Tibial nerve (tissue), 4 donors: ENCODE data around the gene CCDC27. TPM values are rescaled to one million over a fixed set of nuclear protein-coding genes. Genes with fewer than 3 reads are reported as not detected.

Source experiments
- DNase-seq, 2 donors: peaks; one replicate each; pipeline ENCODE4 v3.0.0-alpha.2; 2019; ENCODE audit warnings: low spot score in 2 of 2
- H3K27ac ChIP-seq, 4 donors: fragments of 200-600 bp; sonication (generic) in 3 of 4; one replicate each; pipeline ENCODE4 v1.5.1; 2017 to 2019; ENCODE audit warnings: mild to moderate bottlenecking in 1 of 4
- H3K27me3 ChIP-seq, 2 donors: fragments of 200-600 bp; sonication (generic) in 1 of 2; one replicate each; pipeline versions ENCODE4 v1.5.1 to v1.6.0; 2017 to 2019
- H3K36me3 ChIP-seq, 3 donors: fragments of 200-600 bp; sonication (generic); one replicate each; pipeline ENCODE4 v1.5.1; 2018 to 2019
- H3K4me1 ChIP-seq, 4 donors: fragments of 200-600 bp; sonication (generic) in 3 of 4; one replicate each; pipeline ENCODE4 v1.5.1; 2017 to 2019
- H3K4me3 ChIP-seq, 4 donors: fragments of 200-600 bp; sonication (generic) in 3 of 4; one replicate each; pipeline ENCODE4 v1.5.1; 2017 to 2019; ENCODE audit warnings: mild to moderate bottlenecking in 1 of 4, moderate library complexity in 1 of 4
- H3K9me3 ChIP-seq, 4 donors: fragments of 200-600 bp; sonication (generic) in 3 of 4; one replicate each; pipeline ENCODE4 v1.5.1; 2017 to 2019
- CTCF ChIP-seq, 5 experiments: fragments of 200-600 bp in 3 of 5; fragments of 450-650 bp in 2 of 5; sonication (generic) in 3 of 5; IDR thresholded peaks; one replicate each; pipeline ENCODE4 v1.5.1; 2016 to 2019; ENCODE audit warnings: antibody characterized with exemption in 5 of 5, mild to moderate bottlenecking in 3 of 5, moderate library complexity in 2 of 5
- EP300 ChIP-seq, 2 donors: sonication (generic); formaldehyde crosslinking; IDR thresholded peaks; one replicate each; pipeline ENCODE4 v1.6.1; 2017; ENCODE audit warnings: antibody characterized with exemption in 2 of 2, mild to moderate bottlenecking in 1 of 2
- POLR2A ChIP-seq, 2 donors: fragments of 450-650 bp; IDR thresholded peaks; one replicate each; pipeline ENCODE4 v1.6.1; 2017; ENCODE audit warnings: antibody characterized with exemption in 2 of 2, mild to moderate bottlenecking in 2 of 2, moderate library complexity in 2 of 2
- WGBS, 2 donors: methylation state at CpG; one replicate each; pipeline ENCODE4 v1.1.5; 2018; 5-methylcytosine and 5-hydroxymethylcytosine counted together
- total RNA-seq, 4 donors: library from RNA; depleted of rRNA; stranded (reverse); fragments of >200 nt; gene quantifications; one replicate each; pipeline ENCODE4 v1.1.0, GENCODE V29; 2016

The CCDC27 gene
- total RNA-seq, 4 donors from 2014 or later, result not detected

- no peak for TF ChIP-seq EP300 (IDR thresholded peaks at IDR 0.05)
- TF ChIP-seq POLR2A (IDR thresholded peaks at IDR 0.05), result no peak
- TF ChIP-seq CTCF (IDR thresholded peaks at IDR 0.05), result no peak
- WGBS, 2 donors, result 83 to 84% methylated on average over 15 to 24 of the region's 25 CpGs
- DNase-seq, result no peak
- Histone ChIP-seq H3K27me3 (peaks cover 0 to 62% of the 10 kb centered on the region in 2 donors), H3K4me3 (no peak overlapping the region), H3K36me3 (peaks cover 0 to 15% (median 0%) of the 10 kb centered on the region in 3 donors), H3K27ac (no peak overlapping the region), H3K9me3 (no peaks in the 10 kb centered on the region), H3K4me1 (peaks cover 0 to 22% (median 0%) of the 10 kb centered on the region in 4 donors)
Measured at GRCh38 chr1:3730543-3731247, 21.6 kb upstream of the CCDC27 start.

GRCh38 chr1:3731583-3732433, 20.4 kb upstream of the CCDC27 start:
- H3K4me3 ChIP-seq, result no peak overlapping the region
- peaks cover 0 to 53% of the 10 kb centered on the region in 2 donors for H3K27me3 ChIP-seq
- TF ChIP-seq POLR2A (IDR thresholded peaks at IDR 0.05) (no peak), CTCF (IDR thresholded peaks at IDR 0.05) (no peak), EP300 (IDR thresholded peaks at IDR 0.05) (no peak)

GRCh38 chr1:3732434-3733093, 19.7 kb upstream of the CCDC27 start:
- peaks cover 0 to 34% (median 0%) of the 10 kb centered on the region in 3 donors for H3K36me3 ChIP-seq
- no peak for DNase-seq
- peaks cover 0 to 46% of the 10 kb centered on the region in 2 donors for H3K27me3 ChIP-seq
- peaks cover 0 to 22% (median 0%) of the 10 kb centered on the region in 4 donors for H3K4me1 ChIP-seq
- H3K9me3 ChIP-seq, result no peaks in the 10 kb centered on the region
- WGBS, 2 donors, result 54% methylated on average over 24 of the region's 37 CpGs; no CpG with 5 or more reads in 1 of the 2 donors
- H3K4me3 ChIP-seq, result no peak overlapping the region
- no peak for TF ChIP-seq EP300 (IDR thresholded peaks at IDR 0.05)
- H3K27ac ChIP-seq, result no peak overlapping the region

More at GRCh38 chr1:3731583-3732433, 20.4 kb upstream of the CCDC27 start:
- 43 to 52% methylated on average over 23 to 25 of the region's 25 CpGs for WGBS, 2 donors
- H3K4me1 ChIP-seq, result peaks cover 0 to 22% (median 0%) of the 10 kb centered on the region in 4 donors
- DNase-seq, result no peak
- no peak overlapping the region for H3K27ac ChIP-seq
- peaks cover 0 to 26% (median 0%) of the 10 kb centered on the region in 3 donors for H3K36me3 ChIP-seq
- H3K9me3 ChIP-seq, result no peaks in the 10 kb centered on the region

GRCh38 chr1:3733094-3733882, 19.0 kb upstream of the CCDC27 start:
- H3K36me3 ChIP-seq, result peaks cover 0 to 41% (median 0%) of the 10 kb centered on the region in 3 donors
- TF ChIP-seq EP300 (IDR thresholded peaks at IDR 0.05) (no peak), POLR2A (IDR thresholded peaks at IDR 0.05) (no peak), CTCF (IDR thresholded peaks at IDR 0.05) (no peak)
- H3K27me3 ChIP-seq, result peaks cover 0 to 39% of the 10 kb centered on the region in 2 donors
- H3K27ac ChIP-seq, result no peak overlapping the region
- H3K9me3 ChIP-seq, result no peaks in the 10 kb centered on the region
- peaks cover 0 to 22% (median 0%) of the 10 kb centered on the region in 4 donors for H3K4me1 ChIP-seq
- DNase-seq, result no peak
- 55 to 62% methylated on average over 23 to 29 of the region's 29 CpGs for WGBS, 2 donors
- H3K4me3 ChIP-seq, result no peak overlapping the region
